A673 (cell line): ENCODE measurements around the gene S100B.

Experiments used
- EZH2 ChIP-seq: fragments of 200-600 bp; sonication (generic); IDR thresholded peaks from 2 replicates; pipeline ENCODE4 v1.6.1; 2017; ENCODE audit warnings: borderline replicate concordance, low read depth, mild to moderate bottlenecking, mixed read lengths, antibody characterized with exemption, low read length; ENCODE audit not compliant: poor library complexity, severe bottlenecking
- TF ChIP-seq, protein P1 (sequence below): fragments of 300-800, 200-600 bp; sonication (generic); conservative IDR thresholded peaks from 2 replicates; pipeline ENCODE4 v1.5.1; 2017; ENCODE audit warnings: low read depth, mild to moderate bottlenecking, antibody characterized with exemption, low read length, moderate library complexity, mixed read lengths

DNA sequence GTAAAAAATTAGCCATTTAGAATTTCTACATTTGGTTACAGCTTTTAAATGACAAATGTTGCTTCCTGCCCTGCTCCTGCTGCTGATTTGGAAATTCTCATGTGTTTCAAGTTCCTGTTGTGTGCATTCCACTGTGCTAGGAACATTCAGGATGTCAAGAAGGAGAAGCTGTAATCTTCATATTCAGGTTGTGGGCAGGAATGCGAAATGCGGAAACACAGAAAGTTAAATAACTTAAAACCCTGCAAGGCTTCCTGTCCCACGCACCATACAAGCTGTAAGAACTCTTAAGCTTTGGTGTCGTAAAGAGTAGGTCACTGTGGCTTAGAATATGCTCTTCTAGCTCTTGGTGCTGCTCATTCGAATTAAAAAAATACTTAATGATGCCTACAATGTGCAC lies 52.6 kb downstream of the S100B start:
- TF ChIP-seq, protein P1, sequence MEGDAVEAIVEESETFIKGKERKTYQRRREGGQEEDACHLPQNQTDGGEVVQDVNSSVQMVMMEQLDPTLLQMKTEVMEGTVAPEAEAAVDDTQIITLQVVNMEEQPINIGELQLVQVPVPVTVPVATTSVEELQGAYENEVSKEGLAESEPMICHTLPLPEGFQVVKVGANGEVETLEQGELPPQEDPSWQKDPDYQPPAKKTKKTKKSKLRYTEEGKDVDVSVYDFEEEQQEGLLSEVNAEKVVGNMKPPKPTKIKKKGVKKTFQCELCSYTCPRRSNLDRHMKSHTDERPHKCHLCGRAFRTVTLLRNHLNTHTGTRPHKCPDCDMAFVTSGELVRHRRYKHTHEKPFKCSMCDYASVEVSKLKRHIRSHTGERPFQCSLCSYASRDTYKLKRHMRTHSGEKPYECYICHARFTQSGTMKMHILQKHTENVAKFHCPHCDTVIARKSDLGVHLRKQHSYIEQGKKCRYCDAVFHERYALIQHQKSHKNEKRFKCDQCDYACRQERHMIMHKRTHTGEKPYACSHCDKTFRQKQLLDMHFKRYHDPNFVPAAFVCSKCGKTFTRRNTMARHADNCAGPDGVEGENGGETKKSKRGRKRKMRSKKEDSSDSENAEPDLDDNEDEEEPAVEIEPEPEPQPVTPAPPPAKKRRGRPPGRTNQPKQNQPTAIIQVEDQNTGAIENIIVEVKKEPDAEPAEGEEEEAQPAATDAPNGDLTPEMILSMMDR: no peak
- TF ChIP-seq EZH2: no peak
